GOT3 (cell line): ENCODE data around the gene TERT.
"Not testable (repeated sequence)": the region's sequence is repeated elsewhere in the genome, so short reads cannot be mapped to it uniquely, and the experiment has no call there.

ENCODE experiments used
- DNase-seq: peaks from one replicate; lab custom pipeline; 2025; ENCODE audit warnings: mixed read lengths; lab: John Stamatoyannopoulos, UW

Gene TERT

DNA sequence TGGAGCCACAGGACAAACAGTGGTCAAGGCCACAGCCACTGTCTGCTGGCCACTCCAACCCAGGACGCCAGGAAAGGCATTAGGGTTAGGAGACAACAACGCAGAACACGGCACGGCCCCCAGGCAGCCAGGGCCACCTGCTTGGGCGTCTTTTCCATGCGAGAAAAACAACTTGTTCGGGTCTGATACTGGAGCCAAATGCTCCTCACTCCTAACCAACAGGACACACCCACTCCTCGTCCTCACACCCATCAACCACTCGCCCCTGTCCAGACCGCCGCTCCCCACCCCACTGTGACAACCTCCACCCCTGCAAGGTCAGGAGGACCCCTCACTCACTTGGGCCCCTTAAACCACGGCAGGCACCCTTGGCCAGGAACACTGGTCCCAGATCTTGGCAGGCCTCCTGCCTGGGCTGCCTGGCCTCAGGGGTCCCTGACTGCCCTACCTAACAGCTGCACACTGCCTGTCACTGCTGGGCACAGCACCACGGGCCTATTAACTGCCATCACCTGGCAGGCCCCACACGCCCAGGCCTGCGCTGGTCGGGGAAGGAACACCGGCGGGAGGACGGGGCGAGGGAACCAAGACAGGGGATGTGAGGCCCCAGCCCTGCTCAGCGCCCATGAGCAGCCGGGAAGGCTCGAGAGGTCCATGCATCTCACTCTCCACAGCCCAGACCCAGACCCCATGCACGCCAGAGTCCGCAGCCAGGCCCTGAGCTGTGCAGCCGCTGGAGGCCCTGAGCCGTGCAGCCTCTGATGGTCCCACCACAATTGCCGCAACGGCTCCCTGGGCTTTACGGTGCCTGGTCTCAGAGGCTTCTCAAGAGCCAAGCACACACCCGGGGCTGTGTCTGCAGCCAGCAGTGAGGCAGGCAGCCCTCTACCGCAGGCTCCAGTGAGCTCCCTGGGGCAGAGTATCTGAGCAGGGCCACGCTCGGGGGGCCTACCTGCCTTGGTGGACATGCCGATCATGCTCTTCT is 36.3 kb upstream of the TERT start:
- no peak for DNase-seq

DNA sequence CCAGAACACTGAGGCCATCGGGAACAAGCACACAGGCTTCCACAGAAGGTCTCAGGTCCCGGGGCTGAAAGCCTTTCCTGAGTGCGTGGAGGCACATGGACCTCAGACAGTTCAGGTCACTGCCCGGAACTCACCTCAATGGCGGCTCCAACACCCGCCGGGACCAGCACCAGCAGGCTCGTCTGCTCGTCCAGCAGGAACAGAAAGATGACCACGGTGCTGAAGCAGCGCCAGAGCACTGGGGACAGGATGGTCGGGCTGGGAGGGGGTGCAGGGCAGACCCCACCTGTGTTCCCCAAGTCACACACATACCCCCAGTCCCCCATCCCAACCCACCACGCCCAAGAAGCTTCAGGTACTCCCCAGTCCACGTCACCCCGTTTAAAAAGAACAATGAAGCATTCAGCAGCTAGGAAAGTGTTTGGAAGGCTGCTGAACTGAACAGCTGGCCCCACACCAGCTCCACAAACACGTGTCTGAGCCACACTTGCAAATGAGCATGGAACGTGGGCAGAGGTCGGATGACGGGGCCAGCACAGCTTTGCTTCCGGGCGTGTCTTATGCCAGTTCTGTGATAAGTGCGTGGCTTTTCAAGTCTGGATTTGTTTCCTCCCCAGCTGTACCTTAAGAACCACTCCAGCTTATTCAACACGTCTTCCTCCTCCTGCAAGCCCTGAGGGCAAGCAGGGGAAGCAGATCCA is 35.4 kb upstream of the TERT start:
- DNase-seq, result no peak

DNA sequence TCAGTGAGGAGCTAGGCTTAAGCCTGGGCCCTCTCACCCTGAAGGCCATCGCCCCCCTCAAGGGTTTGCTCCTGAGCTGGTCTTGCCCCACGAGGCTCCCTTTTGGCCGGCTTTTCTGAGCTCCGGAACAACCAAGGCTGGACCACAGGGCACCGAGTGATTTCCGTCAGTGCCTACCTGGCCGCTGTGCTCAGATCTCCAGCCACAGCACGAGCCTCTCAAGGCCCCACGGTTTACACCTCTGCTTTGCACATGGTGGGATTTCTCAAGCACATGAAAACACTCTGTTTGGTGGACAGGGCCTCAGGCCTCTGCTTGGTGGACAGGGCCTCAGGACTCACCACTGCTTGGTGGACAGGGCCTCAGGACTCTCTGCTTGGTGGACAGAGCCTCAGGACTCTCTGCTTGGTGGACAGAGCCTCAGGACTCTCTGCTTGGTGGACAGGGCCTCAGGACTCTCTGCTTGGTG is 34.3 kb upstream of the TERT start:
- DNase-seq, result no peak

DNA sequence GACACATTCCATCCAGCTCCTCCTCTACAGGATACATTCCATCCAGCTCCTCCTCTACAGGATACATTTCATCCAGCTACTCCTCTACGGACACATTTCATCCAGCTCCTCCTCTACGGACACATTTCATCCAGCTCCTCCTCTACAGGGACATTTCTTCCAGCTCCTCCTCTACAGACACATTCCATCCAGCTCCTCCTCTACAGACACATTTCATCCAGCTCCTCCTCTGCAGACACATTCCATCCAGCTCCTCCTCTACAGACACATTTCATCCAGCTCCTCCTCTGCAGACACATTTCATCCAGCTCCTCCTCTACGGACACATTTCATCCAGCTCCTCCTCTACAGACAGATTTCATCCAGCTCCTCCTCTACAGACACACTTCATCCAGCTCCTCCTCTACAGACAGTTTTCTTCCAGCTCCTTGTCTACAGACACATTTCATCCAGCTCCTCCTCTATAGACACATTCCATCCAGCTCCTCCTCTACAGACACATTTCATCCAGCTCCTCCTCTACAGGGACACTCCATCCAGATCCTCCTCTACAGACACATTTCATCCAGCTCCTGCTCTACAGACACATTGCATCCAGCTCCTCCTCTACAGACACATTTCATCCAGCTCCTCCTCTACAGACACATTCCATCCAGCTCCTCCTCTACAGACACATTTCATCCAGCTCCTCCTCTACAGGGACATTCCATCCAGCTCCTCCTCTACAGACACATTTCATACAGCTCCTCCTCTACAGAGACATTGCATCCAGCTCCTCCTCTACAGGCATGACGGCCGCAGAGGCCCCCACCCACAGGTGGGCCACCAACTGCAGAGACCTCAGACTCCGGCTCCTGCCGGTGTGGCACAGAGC is 33.6 kb upstream of the TERT start:
- not testable (repeated sequence) for DNase-seq

DNA sequence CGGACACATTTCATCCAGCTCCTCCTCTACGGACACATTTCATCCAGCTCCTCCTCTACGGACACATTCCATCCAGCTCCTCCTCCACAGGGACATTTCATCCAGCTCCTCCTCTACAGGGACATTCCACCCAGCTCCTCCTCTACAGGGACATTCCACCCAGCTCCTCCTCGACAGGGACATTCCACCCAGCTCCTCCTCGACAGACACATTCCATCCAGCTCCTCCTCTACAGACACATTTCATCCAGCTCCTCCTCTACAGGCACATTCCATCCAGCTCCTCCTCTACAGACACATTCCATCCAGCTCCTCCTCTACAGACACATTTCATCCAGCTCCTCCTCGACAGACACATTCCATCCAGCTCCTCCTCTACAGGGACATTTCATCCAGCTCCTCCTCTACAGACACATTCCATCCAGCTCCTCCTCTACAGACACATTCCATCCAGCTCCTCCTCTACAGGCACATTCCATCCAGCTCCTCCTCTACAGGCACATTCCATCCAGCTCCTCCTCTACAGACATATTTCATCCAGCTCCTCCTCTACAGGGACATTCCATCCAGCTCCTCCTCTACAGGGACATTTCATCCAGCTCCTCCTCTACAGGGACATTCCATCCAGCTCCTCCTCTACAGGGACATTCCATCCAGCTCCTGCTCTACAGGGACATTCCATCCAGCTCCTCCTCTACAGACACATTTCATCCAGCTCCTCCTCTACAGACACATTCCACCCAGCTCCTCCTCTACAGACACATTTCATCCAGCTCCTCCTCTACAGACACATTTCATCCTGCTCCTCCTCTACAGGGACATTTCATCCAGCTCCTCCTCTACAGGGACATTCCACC is 32.3 kb upstream of the TERT start:
- not testable (repeated sequence) for DNase-seq

DNA sequence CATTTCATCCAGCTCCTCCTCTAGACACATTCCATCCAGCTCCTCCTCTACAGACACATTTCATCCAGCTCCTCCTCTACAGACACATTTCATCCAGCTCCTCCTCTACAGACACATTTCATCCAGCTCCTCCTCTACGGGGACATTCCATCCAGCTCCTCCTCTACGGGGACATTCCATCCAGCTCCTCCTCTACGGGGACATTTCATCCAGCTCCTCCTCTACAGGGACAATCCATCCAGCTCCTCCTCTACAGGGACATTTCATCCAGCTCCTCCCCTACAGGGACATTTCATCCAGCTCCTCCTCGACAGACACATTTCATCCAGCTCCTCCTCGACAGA is 31.6 kb upstream of the TERT start:
- not testable (repeated sequence) for DNase-seq

DNA sequence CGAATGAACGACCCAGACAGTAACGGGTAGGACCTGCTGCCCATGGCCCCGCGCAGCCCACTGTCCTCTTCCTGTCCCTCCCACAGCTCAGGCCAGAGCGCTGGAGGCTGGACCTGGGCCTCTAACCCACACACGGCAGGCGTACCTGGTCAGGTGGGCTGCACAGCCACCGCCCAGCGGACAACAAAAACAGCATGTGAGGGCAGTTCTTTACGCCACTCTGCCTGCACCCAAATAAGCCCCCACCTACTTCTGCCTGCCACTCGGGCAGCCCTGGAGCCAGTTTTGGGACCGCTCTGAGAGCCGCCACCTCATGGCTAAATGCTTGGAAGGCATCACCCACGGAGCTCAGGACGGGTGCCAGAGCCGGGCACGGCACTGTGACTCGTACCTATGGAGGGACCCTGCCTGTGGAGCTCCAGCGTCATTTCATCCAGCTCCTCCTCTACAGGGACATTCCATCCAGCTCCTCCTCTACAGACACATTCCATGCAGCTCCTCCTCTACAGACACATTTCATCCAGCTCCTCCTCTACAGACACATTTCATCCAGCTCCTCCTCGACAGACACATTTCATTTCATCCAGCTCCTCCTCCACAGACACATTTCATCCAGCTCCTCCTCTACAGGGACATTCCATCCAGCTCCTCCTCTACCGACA is 31.1 kb upstream of the TERT start:
- DNase-seq, result no peak

DNA sequence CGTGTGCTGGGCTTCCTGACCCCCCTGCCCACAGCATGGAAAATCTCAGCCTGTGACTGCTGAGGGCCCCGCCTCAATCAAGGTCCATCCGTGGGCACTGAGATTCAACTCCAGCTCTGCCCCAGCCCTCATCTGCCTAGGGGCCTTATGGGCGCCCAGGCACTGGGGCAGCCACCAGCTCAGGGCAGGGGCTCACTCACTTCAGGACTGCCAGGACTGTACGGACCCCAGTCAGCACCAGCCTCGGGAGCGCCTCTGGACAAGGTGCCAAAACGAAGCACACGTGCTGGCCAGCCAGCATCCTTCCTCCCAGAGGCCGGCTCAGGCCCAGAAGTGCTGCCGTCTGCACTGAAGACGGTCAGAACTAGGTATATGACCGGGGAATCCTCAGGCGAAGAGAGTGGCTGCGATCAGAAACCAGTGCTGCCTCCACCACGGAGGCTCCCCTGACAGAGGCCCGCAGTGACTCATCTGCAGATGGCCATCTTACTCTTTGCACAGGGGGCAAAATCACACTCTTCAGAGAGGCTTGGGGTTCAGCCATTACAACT is 30.4 kb upstream of the TERT start:
- no peak for DNase-seq

DNA sequence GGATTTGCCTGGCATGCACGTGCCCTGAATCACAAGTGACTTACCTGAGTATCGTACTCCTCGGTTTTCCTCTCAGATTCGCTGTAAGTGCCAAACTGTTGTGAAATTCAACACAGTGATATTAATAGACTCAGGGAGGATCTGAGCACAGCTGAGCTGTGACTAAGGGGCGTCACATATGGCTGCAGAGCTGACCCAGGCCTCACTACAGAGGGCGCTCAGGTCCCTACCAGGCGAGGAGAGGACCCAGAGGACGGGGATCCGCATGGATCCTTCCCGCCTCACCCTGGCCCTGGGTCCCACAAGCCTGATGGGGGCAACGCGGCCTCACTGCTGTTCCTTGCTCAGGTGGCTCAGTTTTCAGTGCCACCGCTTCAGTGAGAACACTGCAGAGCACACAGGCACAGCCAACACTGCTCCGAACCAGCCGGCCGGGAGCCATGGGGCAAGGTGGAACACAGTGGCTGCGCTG is 29.9 kb upstream of the TERT start:
- no peak for DNase-seq

DNA sequence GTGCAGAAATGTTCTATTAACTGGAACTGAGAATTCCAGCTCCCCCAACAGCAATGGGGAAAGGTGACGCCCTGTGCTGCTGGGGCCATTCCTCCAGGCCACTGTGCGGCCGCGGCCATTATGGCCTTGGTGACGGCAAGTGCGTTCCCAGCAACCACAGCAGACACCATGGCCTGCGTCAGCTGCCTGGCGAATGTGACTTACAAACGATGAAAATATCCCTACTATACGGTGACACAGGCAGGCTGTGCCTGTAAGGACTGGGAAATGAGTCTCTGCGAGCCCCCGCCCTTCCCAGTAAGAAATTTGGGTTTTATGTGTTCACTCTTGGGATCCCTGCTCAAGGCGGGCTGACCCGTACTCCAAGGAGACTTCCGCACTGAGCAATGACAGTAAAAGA is 29.4 kb upstream of the TERT start:
- DNase-seq, result no peak

DNA sequence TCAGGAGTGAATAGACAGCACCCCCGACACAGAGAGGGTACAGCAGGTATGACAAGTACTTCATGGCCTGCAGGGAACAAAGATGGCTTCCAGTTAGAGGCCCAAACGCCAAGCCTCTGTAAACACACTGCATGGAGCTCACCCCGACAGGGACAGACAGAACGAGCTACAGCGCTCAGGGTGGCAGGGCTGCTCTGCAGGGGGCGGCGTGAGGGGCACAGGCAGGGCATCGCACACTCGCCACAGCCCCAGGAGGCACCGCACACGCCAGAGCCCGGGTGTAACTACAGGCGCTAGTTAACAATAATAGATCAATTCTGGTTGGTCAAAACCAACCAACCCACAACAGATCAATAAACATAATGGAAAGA is 28.9 kb upstream of the TERT start:
- no peak for DNase-seq

DNA sequence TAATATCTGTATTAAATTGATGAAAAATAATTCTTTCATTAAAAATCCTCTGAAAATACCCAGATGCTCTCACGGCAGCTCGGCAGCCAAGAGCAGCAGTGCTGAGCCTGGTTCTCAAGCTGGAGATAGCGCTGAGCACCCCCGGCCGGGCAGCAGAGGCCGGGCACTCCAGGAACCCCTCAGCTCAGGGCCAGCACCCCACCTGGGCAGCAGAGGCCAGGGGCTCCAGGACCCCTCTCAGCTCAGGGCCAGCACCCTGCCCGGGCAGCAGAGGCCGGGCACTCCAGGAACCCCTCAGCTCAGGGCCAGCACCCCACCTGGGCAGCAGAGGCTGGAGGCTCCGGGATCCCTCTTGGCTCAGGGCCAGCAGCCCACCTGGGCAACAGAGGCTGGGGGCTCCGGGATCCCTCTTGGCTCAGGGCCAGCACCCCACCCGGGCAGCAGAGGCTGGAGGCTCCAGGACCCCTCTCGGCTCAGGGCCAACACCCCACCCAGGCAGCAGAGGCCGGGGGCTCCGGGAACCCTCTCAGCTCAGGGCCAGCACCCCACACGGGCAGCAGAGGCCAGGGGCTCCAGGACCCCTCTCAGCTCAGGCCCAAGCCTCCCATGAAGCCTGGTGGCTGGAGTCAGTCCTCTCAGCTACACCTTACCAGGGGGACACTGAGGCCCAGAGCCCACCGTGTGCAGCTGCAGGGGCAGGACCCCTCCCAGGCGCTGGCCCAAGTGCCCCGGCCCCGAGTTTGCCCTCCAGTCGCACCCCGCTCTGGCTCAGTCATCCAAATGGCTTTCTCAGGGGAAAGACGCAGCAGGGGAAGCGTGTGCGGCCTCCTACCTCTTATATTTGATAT is 28.3 kb upstream of the TERT start:
- no peak for DNase-seq

DNA sequence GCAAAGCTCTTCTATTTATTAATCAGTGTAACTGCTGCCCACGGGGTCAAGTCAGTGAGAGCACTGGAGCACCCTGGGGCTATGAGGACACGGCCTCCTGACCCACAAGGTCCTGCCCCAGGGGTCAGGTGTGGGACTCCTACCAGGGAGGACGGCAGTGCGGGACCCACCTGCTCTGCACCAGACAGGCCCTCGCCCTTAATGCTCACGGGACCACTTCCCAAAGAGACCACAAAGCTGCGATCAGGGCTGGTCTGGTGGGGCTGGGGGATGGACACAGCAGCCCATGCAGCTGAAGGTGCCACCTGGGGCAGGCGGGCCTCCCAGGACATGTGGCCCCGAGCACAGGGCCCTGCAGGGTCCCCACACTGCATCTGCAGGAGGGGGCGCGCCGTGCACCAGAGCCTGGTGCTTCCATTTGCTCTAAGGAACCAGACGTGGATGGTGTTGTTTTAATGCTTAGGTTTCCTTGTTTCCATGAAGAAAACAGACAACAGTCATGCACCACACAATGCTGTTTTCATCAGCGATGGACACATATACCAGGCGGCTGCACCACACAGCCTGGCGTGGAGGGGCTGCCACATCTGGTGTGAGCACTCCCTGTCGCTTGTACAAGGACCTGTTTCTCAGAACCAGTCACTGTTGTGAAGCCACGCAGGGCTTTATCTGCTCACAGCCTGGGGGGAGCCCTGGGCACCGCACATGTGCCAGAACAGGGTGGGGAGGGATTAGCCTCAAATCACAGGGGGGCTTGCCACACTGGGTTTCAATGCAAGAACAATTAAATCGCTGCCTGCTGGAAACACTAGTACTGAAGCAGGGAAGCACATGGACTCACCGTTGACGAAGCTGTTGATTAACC is 27.4 kb upstream of the TERT start:
- no peak for DNase-seq

DNA sequence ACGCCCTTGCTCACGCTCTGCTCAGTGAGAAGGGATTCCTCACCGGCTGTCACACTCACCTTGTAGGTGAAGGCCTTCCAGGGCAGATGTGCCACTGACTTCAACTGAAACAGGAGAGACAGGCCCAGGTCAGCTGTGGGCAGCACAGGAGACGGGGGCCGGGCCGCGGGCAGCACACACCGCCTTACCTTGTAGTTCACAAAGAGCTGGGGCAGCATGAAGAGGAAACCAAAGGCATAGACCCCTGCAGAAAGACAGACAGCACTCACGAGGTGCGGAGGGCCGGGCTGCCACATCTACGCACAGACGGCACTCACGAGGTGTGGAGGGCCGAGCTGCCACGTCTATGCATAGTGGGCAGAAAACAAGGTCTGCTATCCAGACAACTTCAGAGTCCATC is 26.7 kb upstream of the TERT start:
- DNase-seq, result no peak

DNA sequence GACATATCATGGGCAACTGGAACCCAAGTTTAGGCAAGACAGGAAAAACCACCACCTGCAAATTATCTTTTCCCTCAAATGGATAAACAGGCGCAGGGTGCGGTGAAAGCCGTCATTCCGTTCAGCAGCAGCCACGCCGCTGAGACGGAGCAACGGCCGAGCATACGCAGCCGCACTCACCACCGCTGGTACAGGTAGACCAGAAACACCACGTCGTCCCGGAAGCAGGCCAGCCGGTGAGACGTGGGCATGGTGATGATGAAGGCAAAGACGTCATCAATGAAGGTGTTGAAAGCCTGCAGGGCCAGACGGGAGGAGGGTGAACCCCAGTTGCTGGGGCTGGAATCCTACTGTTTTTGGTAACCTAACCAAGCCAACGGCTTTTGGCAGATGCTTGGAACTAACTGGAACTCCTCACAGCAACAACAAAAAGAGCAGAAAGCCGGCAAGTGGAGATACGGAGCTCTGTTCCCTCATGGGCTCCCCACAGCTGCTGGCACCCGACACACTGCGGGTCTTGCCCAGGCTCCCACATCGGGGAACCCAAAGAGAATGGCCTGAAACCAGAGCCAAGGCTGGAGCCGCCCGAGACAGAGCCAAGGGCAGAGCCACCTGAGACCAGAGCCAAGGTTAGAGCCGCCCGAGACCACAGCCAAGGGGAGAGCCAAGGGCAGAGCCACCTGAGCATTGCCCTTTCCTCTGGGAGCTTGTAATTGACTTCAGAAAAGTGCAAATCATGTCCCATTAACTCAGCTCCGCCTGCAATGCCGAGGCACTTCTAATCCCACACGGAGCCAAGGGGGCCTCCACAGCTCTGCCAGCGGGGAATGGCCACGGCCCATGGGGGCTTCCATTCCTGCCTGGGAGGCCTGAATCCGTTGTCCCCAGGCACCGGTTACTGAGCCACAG is 25.8 kb upstream of the TERT start:
- no peak for DNase-seq

DNA sequence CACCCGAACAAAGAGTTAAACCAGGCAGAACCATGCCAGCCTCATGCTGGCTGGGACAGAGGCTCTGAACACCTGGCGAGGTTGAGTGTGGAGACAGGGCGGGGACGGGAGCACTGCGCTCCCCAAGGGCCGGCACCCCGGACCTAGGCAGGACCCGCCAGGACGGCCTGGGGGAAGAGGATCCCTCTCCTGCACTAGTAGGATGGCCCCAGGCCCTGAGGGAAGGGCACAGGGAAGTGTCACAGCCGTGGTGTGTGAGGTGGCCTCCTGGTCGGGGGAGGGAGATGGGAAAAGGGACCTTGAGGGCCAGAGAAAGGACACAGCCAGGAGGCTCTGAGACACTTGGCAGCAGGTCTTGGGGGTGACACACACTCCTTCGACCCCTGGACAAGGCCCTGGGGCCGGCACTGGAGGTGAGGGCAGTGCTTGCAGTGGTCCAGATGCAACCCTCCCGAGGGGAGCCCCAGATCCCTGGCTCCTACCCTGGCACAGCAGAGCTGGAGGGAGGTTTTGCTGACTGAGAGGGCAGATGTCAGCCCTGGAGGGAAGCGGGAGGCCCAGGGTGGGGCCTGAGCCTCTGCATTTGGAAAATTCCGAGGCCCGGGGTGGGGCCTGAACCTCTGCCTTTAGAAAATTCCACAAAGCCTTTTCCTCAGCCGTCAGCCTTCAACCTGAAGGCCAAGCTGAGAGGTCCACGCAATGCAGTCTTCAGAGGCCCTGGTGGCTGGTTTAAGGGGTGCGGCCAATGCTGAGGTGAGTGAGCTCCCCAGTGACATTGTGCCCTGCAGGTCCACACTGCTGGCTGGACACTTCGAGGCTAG is 24.8 kb upstream of the TERT start:
- no peak for DNase-seq
